RWPE1 (cell line): Measurements from ENCODE around the gene DLGAP5.
A peak's percentile ranks its signal among the peaks of the same experiment; 100 is the strongest.

Experiments used
- CTCF ChIA-PET: fragments of 350-600 bp; sonication (Branson Sonifier 250); formaldehyde crosslinking; extraction: SDS; loops from one replicate; lab custom pipeline; 2021; lab: Yijun Ruan, JAX
- POLR2A ChIA-PET: fragments of 400-600 bp; formaldehyde crosslinking; extraction: SDS; loops from one replicate; lab custom pipeline; 2020; ENCODE audit warnings: antibody characterized with exemption; ENCODE audit not compliant: low non-redundant PET; lab: Yijun Ruan, JAX
- DNase-seq: peaks from one replicate; pipeline ENCODE4 v3.0.0; 2012; ENCODE audit warnings: low spot score
- H3K27ac ChIP-seq: fragments of 450-650 bp; 2 replicates; pipeline ENCODE4 v1.5.1; 2017
- CTCF ChIP-seq: fragments of 450-650 bp; conservative IDR thresholded peaks from 2 replicates; pipeline ENCODE4 v1.5.1; 2017; ENCODE audit warnings: low read depth, mild to moderate bottlenecking

Gene DLGAP5

GRCh38 chr14:55121628-55122439 is 69.6 kb downstream of the DLGAP5 start:
- no peak for TF ChIP-seq CTCF
- ChIA-PET POLR2A (interaction anchor here (0.6 kb wide), 1 partner anchor 19 kb away, joined by 3 read pairs; no protein-coding TSS in a partner anchor), CTCF (interaction anchor here (0.6 to 1.5 kb wide), 2 partner anchors 8 to 70 kb away, joined by 4 read pairs; partner anchors contain the start of gene MAPK1IP1L)
- H3K27ac ChIP-seq = no peak overlapping the region
- DNase-seq = no peak

DNA sequence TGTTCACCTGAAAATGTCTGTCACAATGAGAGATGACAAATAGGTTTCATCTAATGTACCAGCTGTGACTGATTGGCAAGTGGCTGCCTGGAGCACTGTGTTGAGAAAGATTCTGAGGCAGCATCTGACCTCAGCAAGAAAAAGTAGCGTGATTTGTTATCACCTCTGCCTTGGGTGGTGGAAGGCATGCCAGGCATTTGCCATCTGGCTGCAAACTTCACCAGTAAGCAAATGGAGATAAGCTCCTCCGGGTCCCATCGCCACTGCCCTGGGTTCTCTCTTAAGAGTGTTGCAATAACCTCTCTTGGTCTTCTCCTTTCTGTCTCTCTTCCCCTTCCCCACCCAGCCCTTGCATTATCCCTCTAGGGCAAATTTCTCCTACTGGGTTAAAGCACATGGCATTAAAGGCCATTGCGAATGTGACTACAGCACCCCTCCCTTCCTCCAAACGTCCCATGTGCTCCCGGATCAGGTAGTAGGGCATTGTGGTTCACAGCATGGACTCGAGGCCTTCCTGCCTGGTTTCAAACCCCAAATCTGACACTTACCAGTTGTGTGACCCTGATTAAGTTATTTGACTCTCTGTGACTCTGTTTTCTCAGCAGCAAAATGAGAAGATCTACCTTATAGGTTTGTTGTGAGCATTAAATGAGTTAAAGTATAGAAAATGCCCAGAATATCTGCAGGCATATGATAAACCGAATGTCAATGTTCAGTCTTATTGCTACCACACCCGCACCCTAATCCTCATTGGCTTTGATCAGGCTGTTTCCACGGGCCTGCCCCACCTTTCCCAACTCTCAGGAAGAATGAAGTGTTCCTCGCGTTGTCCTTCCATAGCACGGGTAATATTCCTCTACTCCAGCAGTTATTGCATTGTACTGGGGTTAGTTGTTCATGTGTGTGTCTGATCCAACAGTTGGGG is 70.6 kb downstream of the DLGAP5 start:
- ChIA-PET CTCF (no interaction called here), POLR2A (interaction anchor here (0.6 kb wide), 1 partner anchor 18 kb away, joined by 3 read pairs; no protein-coding TSS in a partner anchor)
- TF ChIP-seq CTCF = no peak
- DNase-seq = no peak
- no peak overlapping the region for H3K27ac ChIP-seq

GRCh38 chr14:55118761-55119160 is 72.6 kb downstream of the DLGAP5 start:
- CTCF ChIA-PET = interaction anchor here (1.1 to 1.2 kb wide), 2 partner anchors 17 to 29 kb away, joined by 3 to 7 read pairs; no protein-coding TSS in a partner anchor
- no peak overlapping the region for H3K27ac ChIP-seq
- no peak for DNase-seq
- POLR2A ChIA-PET = interaction anchor here (0.7 kb wide), 1 partner anchor 15 kb away, joined by 3 read pairs; no protein-coding TSS in a partner anchor
- TF ChIP-seq CTCF = no peak

GRCh38 chr14:55117803-55118441 is 73.5 kb downstream of the DLGAP5 start:
- CTCF ChIA-PET = interaction anchor here (1.1 to 1.2 kb wide), 2 partner anchors 28 to 30 kb away, joined by 3 to 5 read pairs; no protein-coding TSS in a partner anchor
- POLR2A ChIA-PET = interaction anchor here (1.1 kb wide), 1 partner anchor 14 kb away, joined by 3 read pairs; no protein-coding TSS in a partner anchor
- no peak for TF ChIP-seq CTCF
- no peak for DNase-seq
- peak overlapping the region; percentile 73 for H3K27ac ChIP-seq

DNA sequence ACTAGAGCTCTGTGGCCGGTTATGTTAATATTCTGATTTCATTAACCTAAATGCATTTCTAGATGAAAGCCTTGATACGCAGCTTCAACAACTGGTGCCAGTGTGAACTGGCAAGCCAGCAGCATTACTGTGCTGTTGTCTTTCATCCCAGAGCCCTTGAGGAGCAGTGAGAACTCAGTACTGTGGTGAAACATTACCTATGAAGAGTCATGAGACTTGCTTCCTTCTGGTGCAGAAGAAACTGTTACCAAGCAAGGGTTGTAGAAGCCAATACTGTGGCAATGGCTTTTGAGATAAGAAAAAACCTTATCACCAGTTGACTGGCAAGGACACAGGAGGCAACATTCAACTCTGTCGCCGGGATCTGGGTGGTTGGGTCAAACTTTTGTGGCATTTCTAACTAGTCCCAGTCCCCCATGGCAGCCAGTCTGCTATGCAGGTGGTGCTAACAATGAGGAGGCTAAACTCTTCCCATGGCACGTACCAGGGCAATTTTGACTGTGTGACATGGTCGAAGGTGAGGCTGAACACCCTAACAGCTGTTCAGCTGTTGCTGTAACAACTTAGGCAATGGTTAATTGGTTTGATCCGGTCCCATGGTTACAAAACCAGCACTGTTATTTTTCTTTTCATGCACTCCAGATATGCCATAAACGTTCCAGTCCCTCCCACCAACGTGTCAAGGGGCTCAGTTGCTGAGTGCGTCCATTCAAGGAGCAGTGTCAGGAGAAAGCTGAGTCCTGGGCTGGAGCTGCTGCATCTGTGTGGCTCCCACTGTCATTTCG is 74.9 kb downstream of the DLGAP5 start:
- CTCF ChIA-PET = no interaction called here

More for the DNA sequence above, 74.9 kb downstream of the DLGAP5 start:
- TF ChIP-seq CTCF = no peak
- no peak for DNase-seq
- POLR2A ChIA-PET = no interaction called here
- H3K27ac ChIP-seq = peak overlapping the region; percentile 73; the same call in 1 of the 2 replicates
